GM23248 (cell line): ENCODE measurements around the gene JMJD4.

Experiments used
- EZH2 ChIP-seq: fragments of 200-600 bp; sonication (generic); IDR thresholded peaks from 2 replicates; pipeline ENCODE4 v1.6.1; 2018; ENCODE audit warnings: antibody characterized with exemption, mild to moderate bottlenecking; ENCODE audit not compliant: insufficient read depth, poor library complexity, severe bottlenecking
- EZH2phosphoT487 ChIP-seq: fragments of 200-600 bp; sonication (generic); IDR thresholded peaks from 2 replicates; pipeline ENCODE4 v1.6.1; 2018; ENCODE audit warnings: antibody characterized with exemption, moderate library complexity, mild to moderate bottlenecking, low read depth; ENCODE audit not compliant: insufficient read depth

DNA sequence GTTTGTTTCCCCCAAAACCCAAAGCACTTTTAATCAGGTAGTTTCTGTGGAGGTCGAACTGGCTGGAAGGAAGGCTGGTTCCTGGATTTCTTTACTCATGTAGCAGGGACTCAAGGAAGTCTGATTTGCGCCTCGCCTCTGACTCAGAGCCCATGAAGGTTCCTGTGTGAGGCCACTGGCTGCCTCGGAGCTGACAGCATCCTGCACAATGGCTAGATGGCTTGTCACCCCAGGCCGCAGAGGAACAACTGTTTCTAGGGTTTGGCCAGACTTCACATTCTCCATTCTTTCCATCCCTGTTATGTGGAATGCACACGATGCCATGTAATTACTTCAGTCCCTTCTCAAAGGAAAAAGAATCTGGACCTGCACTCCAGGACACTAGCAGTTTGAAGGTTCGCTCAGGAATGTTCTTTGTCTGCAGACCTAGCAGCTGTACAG lies 41.2 kb upstream of the JMJD4 start:
- no peak for TF ChIP-seq EZH2phosphoT487
- no peak for TF ChIP-seq EZH2
